Skin epidermis (tissue), 12 donors: ENCODE data around the gene HIVEP3.

Experiments used
- H3K27ac ChIP-seq, 21 experiments: fragments of 200-600 bp; sonication (generic) in 11 of 21; one replicate each; pipeline ENCODE4 v1.5.0; 2020; ENCODE audit warnings: mild to moderate bottlenecking in 3 of 21, inconsistent platforms in 2 of 21, moderate library complexity in 2 of 21
- H3K4me3 ChIP-seq, 7 experiments: fragments of 200-600 bp; sonication (generic) in 2 of 7; one replicate each; pipeline ENCODE4 v1.5.0; 2020; ENCODE audit warnings: inconsistent platforms in 2 of 7, mild to moderate bottlenecking in 2 of 7, moderate library complexity in 1 of 7

HIVEP3 gene

DNA sequence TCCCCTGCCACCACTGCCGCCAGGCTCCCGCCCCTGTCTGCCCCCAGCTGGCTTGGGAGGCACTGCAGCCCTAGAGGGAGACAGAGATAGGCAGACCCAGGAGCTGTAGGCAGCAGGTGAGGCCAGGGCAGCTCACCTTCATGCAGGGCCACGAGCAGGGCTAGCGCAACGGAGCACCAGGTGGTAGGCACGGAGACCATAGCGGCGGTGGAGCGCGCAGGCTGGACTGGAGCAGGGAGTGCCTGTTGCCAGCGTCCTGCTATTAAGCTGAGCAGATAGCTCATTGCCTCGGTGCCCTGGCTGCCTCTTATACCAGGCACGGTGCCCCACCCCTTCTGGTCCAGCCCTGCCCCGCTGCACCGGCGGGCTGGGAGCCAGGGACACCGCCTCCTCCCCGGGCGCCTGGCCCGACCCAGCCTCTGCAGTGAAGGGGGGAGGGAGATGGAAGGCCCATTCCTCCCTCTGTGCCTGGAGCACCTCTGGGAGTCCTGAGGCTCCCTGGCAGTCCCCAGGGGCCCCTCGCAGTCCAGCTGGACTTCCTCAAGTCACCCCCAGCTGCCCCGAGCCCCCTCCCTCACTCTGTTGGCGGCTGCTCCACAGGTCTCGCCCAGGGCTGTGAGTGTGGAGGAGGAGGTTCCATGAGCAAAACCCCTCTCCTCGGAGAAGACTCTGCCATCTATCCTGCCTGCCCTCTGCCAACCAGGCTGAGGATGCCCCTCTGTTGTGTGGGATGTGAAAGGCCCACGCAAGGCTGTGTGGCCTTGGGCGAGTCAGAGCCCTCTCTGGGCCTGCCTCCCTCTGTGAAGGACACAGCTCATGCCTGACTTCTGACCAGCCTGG, 434.1 kb downstream of the HIVEP3 start, which contains the start of gene EDN2:
EDN2 (minus strand) TSS at position 282 of the 840 bp plus-strand sequence; CDS start at position 200, 82 bp downstream.
- Histone ChIP-seq H3K27ac (peak within 1 kb of the TSS in 3 of 21 experiments; percentile 17 to 80 (median 77)), H3K4me3 (peak within 1 kb of the TSS in 3 of 7 experiments; percentile 15 to 45 (median 31))

DNA sequence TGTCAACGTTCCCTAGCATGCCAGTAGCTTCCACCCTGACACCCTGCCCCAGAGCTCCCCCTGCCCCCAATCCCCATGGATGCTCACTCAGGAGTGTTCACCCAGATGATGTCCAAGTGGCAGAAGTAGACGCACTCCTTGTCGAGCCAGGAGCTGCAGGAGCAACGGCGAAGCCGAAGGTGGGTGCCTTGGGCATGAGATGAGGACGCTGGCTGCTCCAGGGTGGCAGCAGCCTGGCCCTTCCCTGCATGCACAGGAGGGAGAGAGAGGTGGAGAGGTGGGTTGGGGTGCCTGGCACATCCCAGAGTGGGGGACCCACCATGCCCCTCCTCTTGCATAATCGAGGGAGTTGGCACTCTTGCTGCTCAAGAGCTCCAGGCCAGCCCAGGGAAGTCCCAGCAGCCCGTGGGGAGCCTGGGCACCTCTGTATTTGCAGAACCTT, 434.7 kb downstream of the HIVEP3 start:
- Histone ChIP-seq H3K27ac (peak overlapping the region in 3 of 21 experiments; percentile 17 to 80 (median 77)), H3K4me3 (peak overlapping the region in 3 of 7 experiments; percentile 15 to 45 (median 31))

GRCh38 chr1:41483001-41483850, 435.5 kb downstream of the HIVEP3 start:
- Histone ChIP-seq H3K27ac (peak overlapping the region in 4 of 21 experiments; percentile 8 to 80 (median 28)), H3K4me3 (peak overlapping the region in 3 of 7 experiments; percentile 15 to 45 (median 31))

- peak overlapping the region in 1 of 7 experiments; percentile 31 for H3K4me3 ChIP-seq
- peak overlapping the region in 4 of 21 experiments; percentile 8 to 38 (median 22) for H3K27ac ChIP-seq
These were observed 436.5 kb downstream of the HIVEP3 start for GRCh38 chr1:41482001-41482765.

- Histone ChIP-seq H3K27ac (no peak overlapping the region), H3K4me3 (no peak overlapping the region)
These were observed 437.5 kb downstream of the HIVEP3 start for GRCh38 chr1:41481109-41481775.

GRCh38 chr1:41480204-41481108, 438.3 kb downstream of the HIVEP3 start:
- Histone ChIP-seq H3K27ac (peak overlapping the region in 1 of 21 experiments; percentile 1), H3K4me3 (no peak overlapping the region)

DNA sequence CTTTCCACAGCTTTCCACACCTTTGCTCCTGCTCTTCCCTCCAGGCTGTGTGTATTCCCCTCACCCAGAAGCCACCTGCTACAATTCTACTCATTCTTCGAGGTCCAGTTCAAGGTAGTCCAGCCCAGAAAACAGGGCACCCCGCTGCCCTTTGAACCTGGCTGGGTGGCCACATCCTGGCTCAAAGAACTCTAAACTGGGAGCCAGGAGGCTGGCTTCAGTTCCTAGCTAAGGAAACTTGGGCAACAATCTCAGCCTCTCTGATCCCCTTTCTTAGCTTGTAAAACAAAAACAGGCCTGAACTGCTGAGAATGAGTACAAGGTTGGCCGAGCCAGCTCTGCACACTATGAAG, 438.9 kb downstream of the HIVEP3 start:
- no peak overlapping the region for H3K4me3 ChIP-seq
- H3K27ac ChIP-seq, result peak overlapping the region in 1 of 21 experiments; percentile 1

GRCh38 chr1:41479000-41479807, 439.5 kb downstream of the HIVEP3 start:
- H3K27ac ChIP-seq, result no peak overlapping the region
- H3K4me3 ChIP-seq, result no peak overlapping the region

DNA sequence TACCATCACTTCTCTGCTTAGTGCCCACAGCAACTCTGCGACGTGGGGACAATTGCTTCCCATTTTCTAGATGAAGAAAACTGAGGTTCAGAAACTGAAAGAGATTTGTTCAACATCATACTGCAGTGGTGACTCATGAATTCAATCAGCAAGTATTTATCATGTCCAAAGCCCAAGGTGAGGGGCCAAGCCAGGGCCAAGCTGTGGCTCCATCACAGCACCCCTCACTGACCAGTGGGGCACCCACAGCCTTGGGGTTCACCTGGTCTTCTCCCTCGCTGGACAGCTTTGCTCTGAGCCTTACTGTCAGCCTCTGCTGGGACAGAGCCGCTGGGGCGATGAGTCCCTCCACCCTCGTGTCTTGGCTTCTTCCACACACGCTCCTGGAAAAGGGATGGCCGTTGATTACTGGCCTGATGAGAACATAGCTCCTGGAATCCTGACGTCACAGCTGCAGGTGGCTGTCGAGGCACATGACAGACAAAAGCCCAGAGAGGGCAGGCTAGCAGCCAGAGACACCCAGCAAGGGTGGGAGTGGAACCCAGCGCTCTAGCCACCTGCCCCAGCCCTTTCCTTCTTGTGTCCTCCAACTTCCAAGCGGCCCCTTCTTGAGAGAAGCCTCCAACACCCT, 440.5 kb downstream of the HIVEP3 start:
- no peak overlapping the region for H3K27ac ChIP-seq

DNA sequence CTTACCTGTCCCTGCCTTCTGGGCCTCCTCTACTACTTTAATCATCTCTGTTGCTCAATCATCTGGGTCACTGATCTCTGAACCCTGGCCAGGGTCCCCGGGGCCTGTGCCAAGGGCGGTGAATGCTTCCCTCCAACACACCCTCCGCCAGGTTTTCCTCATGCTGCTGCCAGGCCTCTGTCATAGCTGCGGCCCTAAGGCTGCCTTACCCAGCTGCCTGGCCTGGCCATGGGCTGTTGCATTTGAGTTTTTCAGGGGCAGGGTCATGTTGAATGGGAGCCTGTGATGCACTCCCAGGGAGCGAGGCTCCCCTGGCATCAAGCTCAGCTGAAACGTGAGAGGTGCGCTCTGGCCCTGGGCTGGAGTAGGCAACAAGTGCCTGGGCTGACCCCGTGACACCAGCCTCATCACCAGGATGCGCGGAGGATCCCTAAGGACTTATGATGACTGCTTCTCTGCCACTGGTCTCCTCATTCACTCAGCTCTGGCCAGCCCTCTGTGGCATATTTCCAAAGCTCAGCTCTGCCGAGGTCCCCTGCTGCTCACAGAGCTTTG, 441.8 kb downstream of the HIVEP3 start:
- Histone ChIP-seq H3K4me3 (no peak overlapping the region), H3K27ac (peak overlapping the region in 2 of 21 experiments; percentile 19 to 21)

More for the DNA sequence above, 440.5 kb downstream of the HIVEP3 start:
- H3K4me3 ChIP-seq, result no peak overlapping the region

GRCh38 chr1:41475859-41476567, 442.7 kb downstream of the HIVEP3 start:
- H3K4me3 ChIP-seq, result no peak overlapping the region
- peak overlapping the region in 6 of 21 experiments; percentile 6 to 83 (median 29) for H3K27ac ChIP-seq

DNA sequence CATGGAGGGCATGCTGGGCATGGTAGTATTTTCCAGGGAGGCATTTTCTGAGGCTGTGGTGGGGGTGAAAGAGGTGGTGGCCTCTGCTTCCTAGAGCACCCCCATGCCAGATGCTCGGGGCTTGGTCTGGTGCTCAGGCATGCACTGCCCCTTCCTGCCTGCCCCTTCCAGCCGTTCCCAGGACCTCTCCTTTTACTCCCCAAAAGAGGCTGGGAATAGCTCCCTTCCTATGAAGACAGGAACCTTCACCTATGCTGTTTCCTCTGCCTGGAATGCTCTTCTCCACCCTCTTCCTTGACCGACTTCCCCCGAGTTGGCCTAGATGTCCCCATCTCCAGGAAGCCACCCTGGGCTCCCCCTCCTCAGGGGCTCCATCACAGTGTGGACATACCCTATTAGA, 443.4 kb downstream of the HIVEP3 start:
- Histone ChIP-seq H3K4me3 (no peak overlapping the region), H3K27ac (peak overlapping the region in 11 of 21 experiments; percentile 1 to 83 (median 39))

- H3K4me3 ChIP-seq, result no peak overlapping the region
- peak overlapping the region in 11 of 21 experiments; percentile 1 to 83 (median 39) for H3K27ac ChIP-seq
These were observed 444.0 kb downstream of the HIVEP3 start for GRCh38 chr1:41474490-41475271.

GRCh38 chr1:41473738-41474362, 444.9 kb downstream of the HIVEP3 start:
- H3K4me3 ChIP-seq, result no peak overlapping the region
- peak overlapping the region in 6 of 21 experiments; percentile 6 to 83 (median 50) for H3K27ac ChIP-seq
